OCI-LY1 (cell line): Measurements from ENCODE around the gene LSP1.

ENCODE experiments used
- H2AFZ ChIP-seq: fragments of 200-600 bp; sonication (generic), shearing (Covaris generic); 2 replicates; pipeline ENCODE4 v1.6.0; 2014; ENCODE audit warnings: antibody characterized with exemption, mild to moderate bottlenecking, low read length
- H3F3A ChIP-seq: fragments of 200-600 bp; sonication (generic), shearing (Covaris generic); 2 replicates; pipeline ENCODE4 v1.6.0; 2014; ENCODE audit warnings: mild to moderate bottlenecking, antibody characterized with exemption, low read length, moderate library complexity; ENCODE audit not compliant: insufficient read depth
- H3K27ac ChIP-seq: fragments of 200-600 bp; sonication (generic); 2 replicates; pipeline ENCODE4 v1.5.1; 2014; ENCODE audit warnings: low read length, mixed run types, mild to moderate bottlenecking, low read depth; ENCODE audit not compliant: poor library complexity, severe bottlenecking
- H3K27me3 ChIP-seq: fragments of 200-600 bp; sonication (generic); 2 replicates; pipeline ENCODE4 v1.6.0; 2014; ENCODE audit warnings: antibody characterized with exemption, mild to moderate bottlenecking, low read length, moderate library complexity; ENCODE audit not compliant: insufficient read depth
- H3K36me3 ChIP-seq: fragments of 200-600 bp; sonication (generic); 2 replicates; pipeline ENCODE4 v1.6.1; 2014; ENCODE audit warnings: mild to moderate bottlenecking, antibody characterized with exemption, low read length, moderate library complexity, mixed read lengths; ENCODE audit not compliant: insufficient read depth
- H3K4me1 ChIP-seq: fragments of 200-600 bp; sonication (generic); 2 replicates; pipeline ENCODE4 v1.5.1; 2014; ENCODE audit warnings: mild to moderate bottlenecking, low read length, moderate library complexity; ENCODE audit not compliant: insufficient read depth, severe bottlenecking
- H3K4me2 ChIP-seq: fragments of 200-600 bp; sonication (generic), shearing (Covaris generic); 2 replicates; pipeline ENCODE4 v1.6.1; 2014; ENCODE audit warnings: low read length
- H3K4me3 ChIP-seq: fragments of 200-600 bp; sonication (generic); 2 replicates; pipeline ENCODE4 v1.5.1; 2014; ENCODE audit warnings: low read length, low read depth, mild to moderate bottlenecking, mixed read lengths; ENCODE audit not compliant: poor library complexity, severe bottlenecking
- H3K79me2 ChIP-seq: fragments of 200-600 bp; shearing (Covaris generic); 2 replicates; pipeline ENCODE4 v1.6.1; 2016; ENCODE audit warnings: mixed run types, low read length, mixed read lengths; ENCODE audit not compliant: insufficient read depth
- H3K9ac ChIP-seq: fragments of 200-600 bp; sonication (generic), shearing (Covaris generic); 2 replicates; pipeline ENCODE4 v1.6.1; 2014; ENCODE audit warnings: mild to moderate bottlenecking, low read length, mixed read lengths
- H3K9me2 ChIP-seq: fragments of 200-600 bp; sonication (generic), shearing (Covaris generic); 2 replicates; pipeline ENCODE4 v1.6.1; 2014; ENCODE audit warnings: low read depth, mild to moderate bottlenecking, low read length, mixed read lengths
- H3K9me3 ChIP-seq: fragments of 200-600 bp; shearing (Covaris generic); 2 replicates; pipeline ENCODE4 v1.6.1; 2014; ENCODE audit warnings: low read length, mixed read lengths
- H4K20me1 ChIP-seq: fragments of 200-600 bp; sonication (generic), shearing (Covaris generic); 2 replicates; pipeline ENCODE4 v1.6.0; 2016; ENCODE audit warnings: mild to moderate bottlenecking, low read length; ENCODE audit not compliant: insufficient read depth
- CTCF ChIP-seq: fragments of 200-600 bp; sonication (generic), shearing (Covaris generic); IDR thresholded peaks from 2 replicates; pipeline ENCODE4 v1.5.1; 2017; ENCODE audit warnings: mild to moderate bottlenecking, antibody characterized with exemption, low read length, moderate library complexity, mixed read lengths
- EZH2 ChIP-seq: fragments of 200-600 bp; sonication (generic), shearing (Covaris generic); IDR thresholded peaks from 2 replicates; pipeline ENCODE4 v1.8.0; 2017; ENCODE audit warnings: borderline replicate concordance, mixed run types, mild to moderate bottlenecking, antibody characterized with exemption, low read length, moderate library complexity, mixed read lengths

LSP1 gene

DNA sequence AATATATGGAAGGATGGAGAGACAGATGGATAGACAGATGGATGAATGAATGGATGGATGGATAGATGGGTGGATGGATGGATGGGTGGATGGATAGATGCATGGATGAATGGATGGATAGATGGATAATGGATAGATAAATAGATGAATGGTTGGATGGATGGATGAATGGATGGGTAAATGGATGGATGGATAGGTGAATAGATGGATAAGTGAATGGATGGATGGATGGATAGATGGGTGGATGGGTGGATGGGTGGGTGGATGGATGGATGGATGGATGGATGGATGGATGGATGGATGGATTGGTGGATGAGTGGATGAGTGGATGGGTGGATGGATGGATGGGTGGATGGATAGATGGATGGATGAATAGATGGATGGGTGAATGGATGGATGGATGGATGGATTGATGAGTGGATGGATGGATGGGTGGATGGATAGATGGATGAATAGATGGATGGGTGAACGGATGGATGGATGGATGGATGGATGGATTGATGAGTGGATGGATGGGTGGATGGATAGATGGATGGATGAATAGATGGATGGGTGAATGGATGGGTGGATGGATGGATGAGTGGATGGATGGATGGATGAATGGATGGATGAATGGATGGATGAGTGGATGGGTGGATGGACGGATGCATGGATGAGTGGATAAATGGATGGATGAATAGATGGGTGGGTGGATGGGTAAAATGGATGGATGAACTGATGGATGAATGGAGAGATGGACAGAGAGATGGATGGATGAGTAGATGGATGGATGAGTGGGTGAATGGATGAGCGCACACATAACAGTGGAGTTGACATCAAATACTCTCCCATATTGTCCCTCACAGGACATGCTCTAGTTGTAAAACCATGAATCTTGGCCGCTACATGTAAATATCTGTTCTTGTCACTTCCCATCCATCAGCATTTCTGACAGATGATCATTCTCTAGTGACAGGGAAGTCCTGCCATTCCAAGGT, 8.8 kb downstream of the LSP1 start:
- Histone ChIP-seq H3K4me2 (no peak overlapping the region), H3K27ac (no peak overlapping the region), H2AFZ (no peak overlapping the region), H3K27me3 (no peaks in the 10 kb centered on the region), H3K4me1 (no peaks in the 10 kb centered on the region), H3K9me3 (no peaks in the 10 kb centered on the region), H4K20me1 (no peaks in the 10 kb centered on the region; the same call in 1 of the 2 replicates), H3K36me3 (peaks cover 67% of the 10 kb centered on the region), H3F3A (no peaks in the 10 kb centered on the region), H3K4me3 (no peak overlapping the region), H3K9me2 (no peaks in the 10 kb centered on the region), H3K79me2 (no peaks in the 10 kb centered on the region; the same call in 1 of the 2 replicates), H3K9ac (no peak overlapping the region)
- TF ChIP-seq EZH2 = no peak
- TF ChIP-seq CTCF = no peak

GRCh38 chr11:1862588-1863351, 9.9 kb downstream of the LSP1 start:
- Histone ChIP-seq H3K9ac (no peak overlapping the region), H3K9me3 (no peaks in the 10 kb centered on the region), H3K9me2 (no peaks in the 10 kb centered on the region), H3K27me3 (no peaks in the 10 kb centered on the region), H3F3A (no peaks in the 10 kb centered on the region), H2AFZ (no peak overlapping the region), H4K20me1 (no peaks in the 10 kb centered on the region; the same call in 1 of the 2 replicates), H3K4me2 (no peak overlapping the region), H3K4me3 (no peak overlapping the region), H3K36me3 (peaks cover 71% of the 10 kb centered on the region), H3K27ac (no peak overlapping the region), H3K79me2 (no peaks in the 10 kb centered on the region; the same call in 1 of the 2 replicates), H3K4me1 (peaks cover 5% of the 10 kb centered on the region)
- TF ChIP-seq EZH2 (no peak), CTCF (no peak)

DNA sequence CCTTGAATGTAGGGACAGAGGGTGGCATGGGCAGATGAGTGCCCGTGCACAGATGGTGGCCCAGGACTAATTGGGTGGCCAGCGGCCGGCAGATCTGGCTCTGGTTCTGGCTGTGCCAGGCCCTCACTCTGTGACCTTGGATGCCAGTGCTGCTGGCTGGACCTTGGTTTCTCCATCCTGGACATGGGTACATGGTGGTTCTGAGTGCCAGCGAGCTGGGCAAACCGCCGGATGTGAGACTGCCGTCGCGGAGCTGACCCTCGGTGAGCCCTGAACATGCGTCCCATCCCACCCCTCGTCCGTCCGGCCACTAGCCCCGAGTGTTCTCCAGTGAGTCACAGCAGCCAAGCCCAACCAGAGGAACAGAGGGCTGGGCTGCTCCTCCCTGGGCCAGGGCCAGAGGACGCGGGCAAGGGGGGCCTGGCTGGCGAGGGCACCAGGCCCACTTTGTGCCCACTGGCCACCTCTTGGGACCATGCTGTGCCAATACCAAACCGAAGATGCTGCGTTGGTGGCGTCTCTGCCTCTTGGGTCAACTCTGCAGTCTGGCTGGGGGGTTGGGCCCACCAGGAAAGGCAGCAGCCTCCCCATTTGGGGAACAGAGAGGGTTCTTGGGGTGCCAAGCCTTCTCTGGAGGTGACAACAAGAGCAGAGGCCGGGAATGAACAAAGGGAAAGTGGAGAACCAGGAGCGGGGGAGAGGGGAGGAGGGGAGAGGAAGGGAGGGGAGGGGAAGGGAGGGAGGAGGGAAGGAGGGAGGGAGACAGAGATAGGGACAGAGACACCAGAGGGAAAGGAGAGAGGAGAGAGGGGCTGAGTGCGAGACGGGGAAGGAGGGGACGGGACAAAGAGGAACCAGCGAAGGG, 10.7 kb downstream of the LSP1 start:
- no peaks in the 10 kb centered on the region for H3K9me3 ChIP-seq
- H3K27ac ChIP-seq = no peak overlapping the region
- H3K9me2 ChIP-seq = no peaks in the 10 kb centered on the region
- H3K4me1 ChIP-seq = peaks cover 13% of the 10 kb centered on the region
- H3K36me3 ChIP-seq = peaks cover 67% of the 10 kb centered on the region
- TF ChIP-seq CTCF (no peak), EZH2 (no peak)
- no peak overlapping the region for H3K9ac ChIP-seq
- no peak overlapping the region for H3K4me3 ChIP-seq
- H2AFZ ChIP-seq = no peak overlapping the region
- H3F3A ChIP-seq = no peaks in the 10 kb centered on the region
- H3K79me2 ChIP-seq = no peaks in the 10 kb centered on the region; the same call in 1 of the 2 replicates
- no peaks in the 10 kb centered on the region; the same call in 1 of the 2 replicates for H4K20me1 ChIP-seq
- H3K27me3 ChIP-seq = no peaks in the 10 kb centered on the region
- H3K4me2 ChIP-seq = no peak overlapping the region
